AG04449 (cell line): ENCODE measurements around the gene COL23A1.

Experiments used
- CTCF ChIA-PET: fragments of 350-600 bp; formaldehyde crosslinking; extraction: SDS; loops from one replicate; lab custom pipeline; 2021; ENCODE audit warnings: antibody characterized with exemption; lab: Yijun Ruan, JAX
- POLR2A ChIA-PET: fragments of 400-600, 350-600 bp; formaldehyde crosslinking; extraction: SDS; loops from one replicate; lab custom pipeline; 2020; ENCODE audit warnings: antibody characterized with exemption, inconsistent platforms; lab: Yijun Ruan, JAX
- DNase-seq: peaks from one replicate; pipeline ENCODE4 v3.0.0-alpha.2; 2010; ENCODE audit warnings: low read depth, low spot score
- H3K4me3 ChIP-seq: 2 replicates; pipeline ENCODE4 v1.5.1; 2011; ENCODE audit warnings: low read depth, mild to moderate bottlenecking, control low read depth, low read length
- TF ChIP-seq, protein P1 (sequence below): IDR thresholded peaks from one replicate; pipeline ENCODE4 v1.5.1; 2011; ENCODE audit warnings: mild to moderate bottlenecking, moderate library complexity, low read length, control low read depth, inconsistent platforms; ENCODE audit not compliant: insufficient read depth; ENCODE audit errors: missing control alignments

COL23A1 gene

DNA sequence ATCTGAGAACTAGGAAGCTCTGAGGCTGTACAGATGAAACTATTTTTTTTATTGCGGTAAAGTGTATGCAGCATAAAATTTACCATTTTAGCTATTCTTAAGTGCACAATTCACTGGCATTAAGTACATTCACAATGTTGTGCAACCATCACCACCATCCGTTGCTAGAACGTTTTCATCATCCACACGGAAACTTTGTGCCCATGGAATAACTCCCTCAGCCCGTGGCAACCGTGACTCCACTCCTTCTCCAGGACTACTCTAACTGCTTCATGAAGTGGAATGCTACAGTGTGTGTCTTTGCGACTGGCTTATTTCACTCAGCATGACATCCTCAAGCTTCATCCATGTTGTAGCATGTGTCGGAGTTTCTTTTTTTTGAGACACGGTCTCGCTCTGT, 57.1 kb downstream of the COL23A1 start:
- POLR2A ChIA-PET, result no interaction called here
- DNase-seq, result no peak
- H3K4me3 ChIP-seq, result no peak overlapping the region
- TF ChIP-seq, protein P1, sequence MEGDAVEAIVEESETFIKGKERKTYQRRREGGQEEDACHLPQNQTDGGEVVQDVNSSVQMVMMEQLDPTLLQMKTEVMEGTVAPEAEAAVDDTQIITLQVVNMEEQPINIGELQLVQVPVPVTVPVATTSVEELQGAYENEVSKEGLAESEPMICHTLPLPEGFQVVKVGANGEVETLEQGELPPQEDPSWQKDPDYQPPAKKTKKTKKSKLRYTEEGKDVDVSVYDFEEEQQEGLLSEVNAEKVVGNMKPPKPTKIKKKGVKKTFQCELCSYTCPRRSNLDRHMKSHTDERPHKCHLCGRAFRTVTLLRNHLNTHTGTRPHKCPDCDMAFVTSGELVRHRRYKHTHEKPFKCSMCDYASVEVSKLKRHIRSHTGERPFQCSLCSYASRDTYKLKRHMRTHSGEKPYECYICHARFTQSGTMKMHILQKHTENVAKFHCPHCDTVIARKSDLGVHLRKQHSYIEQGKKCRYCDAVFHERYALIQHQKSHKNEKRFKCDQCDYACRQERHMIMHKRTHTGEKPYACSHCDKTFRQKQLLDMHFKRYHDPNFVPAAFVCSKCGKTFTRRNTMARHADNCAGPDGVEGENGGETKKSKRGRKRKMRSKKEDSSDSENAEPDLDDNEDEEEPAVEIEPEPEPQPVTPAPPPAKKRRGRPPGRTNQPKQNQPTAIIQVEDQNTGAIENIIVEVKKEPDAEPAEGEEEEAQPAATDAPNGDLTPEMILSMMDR, result no peak
- CTCF ChIA-PET, result no interaction called here

DNA sequence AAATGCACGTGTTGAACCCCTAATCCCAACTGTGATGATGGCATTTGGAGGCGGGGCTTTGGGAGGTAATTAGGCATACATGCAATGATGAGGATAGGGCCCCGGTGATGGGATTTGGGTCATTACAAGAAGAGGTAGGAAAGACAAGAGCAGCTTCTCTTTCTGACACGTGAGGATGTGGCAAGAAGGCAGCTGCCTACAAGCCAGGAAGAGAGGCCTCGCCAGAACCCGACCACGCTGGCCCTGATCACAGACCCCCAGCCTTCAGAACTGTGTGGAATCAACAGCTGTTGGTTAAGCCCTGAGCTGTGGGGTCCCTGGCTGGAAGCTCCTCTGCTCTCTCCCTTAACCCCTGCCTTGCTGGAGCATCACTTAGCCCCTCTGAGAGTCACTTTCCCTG, 57.5 kb downstream of the COL23A1 start:
- CTCF ChIA-PET, result no interaction called here
- DNase-seq, result no peak
- TF ChIP-seq, protein P1, result no peak
- no peak overlapping the region for H3K4me3 ChIP-seq
- POLR2A ChIA-PET, result no interaction called here

DNA sequence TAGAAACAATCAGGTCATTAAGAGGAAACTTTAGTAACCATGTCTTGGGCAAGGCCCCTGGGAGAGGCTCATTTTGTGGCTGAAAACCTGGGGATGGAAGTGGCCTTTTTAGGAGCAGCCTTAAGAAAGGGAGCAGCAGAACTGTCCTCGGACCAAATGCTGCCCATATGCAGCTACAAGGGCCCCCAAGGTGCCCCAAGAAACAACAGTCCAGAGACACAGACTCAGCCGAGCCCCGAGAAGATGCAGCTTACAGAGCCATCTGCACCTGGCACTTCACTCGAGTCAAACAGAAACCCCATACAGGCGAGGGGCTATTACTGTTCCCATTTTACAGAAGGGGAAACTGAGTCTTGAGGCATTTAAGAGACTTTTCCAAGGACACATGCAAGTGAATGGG, 58.0 kb downstream of the COL23A1 start:
- ChIA-PET CTCF (no interaction called here), POLR2A (no interaction called here)
- no peak overlapping the region for H3K4me3 ChIP-seq
- no peak for DNase-seq
- TF ChIP-seq, protein P1, result no peak

DNA sequence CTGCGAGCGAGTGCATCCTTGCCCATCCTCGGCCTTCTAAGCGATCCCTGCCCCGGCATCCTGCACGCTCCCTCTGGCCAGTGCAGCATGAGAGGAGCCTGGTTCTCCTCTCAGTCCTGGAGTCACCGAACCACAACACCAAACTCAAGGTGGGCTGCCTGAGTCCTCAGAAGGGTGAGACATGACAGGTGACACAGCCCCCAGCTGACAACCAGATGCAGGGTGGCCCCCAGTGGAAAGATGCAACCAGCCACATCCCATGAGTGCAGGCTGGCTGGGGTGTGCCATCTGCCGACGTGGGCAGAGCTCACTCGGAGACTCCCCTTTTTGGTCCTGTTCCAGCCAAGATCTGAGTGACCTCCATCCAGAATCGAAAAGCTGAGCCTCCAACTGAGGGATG, 58.4 kb downstream of the COL23A1 start:
- no peak for DNase-seq
- CTCF ChIA-PET, result no interaction called here
- H3K4me3 ChIP-seq, result no peak overlapping the region
- POLR2A ChIA-PET, result no interaction called here
- TF ChIP-seq, protein P1, result no peak

DNA sequence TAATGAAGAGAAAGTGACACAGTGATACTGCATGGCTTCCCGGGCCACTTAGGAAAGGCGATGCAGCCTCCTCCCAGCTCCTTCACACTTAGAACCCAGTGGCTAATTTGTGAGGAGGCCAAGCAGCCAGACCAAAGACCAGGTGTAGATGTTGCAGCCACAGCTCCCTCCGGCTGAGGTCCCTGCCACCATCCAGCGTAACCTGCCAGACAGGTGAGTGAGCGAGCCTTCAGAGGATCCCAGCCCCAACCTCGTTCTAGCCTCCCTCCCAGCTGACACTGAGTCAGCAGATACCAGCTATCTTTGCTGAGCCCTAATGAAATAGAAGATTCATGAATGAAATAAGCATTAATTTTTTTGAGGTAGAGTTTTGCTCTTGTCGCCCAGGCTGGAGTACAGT, 59.7 kb downstream of the COL23A1 start:
- TF ChIP-seq, protein P1, result no peak
- ChIA-PET POLR2A (no interaction called here), CTCF (no interaction called here)
- H3K4me3 ChIP-seq, result no peak overlapping the region
- DNase-seq, result no peak

DNA sequence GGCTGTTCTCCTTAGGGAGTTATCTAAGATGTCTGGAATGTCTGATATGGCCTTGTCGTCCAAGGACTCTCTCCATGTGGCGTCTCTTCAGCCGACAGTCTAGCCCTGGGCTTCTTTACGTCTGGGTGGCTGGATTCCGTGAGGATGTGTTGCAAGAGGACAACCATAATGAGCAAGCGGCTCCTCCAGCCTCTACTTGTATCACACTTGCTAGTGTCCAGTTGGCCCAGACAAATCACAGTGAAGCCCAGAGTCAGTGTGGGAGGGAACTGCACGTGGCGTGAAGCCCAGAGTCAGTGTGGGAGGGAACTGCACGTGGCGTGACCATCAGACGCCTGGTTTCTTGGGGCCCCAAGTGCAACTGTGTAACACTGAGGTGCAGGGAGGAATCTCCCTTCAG, 61.1 kb downstream of the COL23A1 start:
- ChIA-PET POLR2A (no interaction called here), CTCF (no interaction called here)
- no peak overlapping the region for H3K4me3 ChIP-seq
- DNase-seq, result no peak
- TF ChIP-seq, protein P1, result no peak
